Astrocyte of the spinal cord (primary cell): ENCODE results near the gene MITD1.
"Not testable (repeated sequence)": the region's sequence is repeated elsewhere in the genome, so short reads cannot be mapped to it uniquely, and the experiment has no call there.

Experiments used
- DNase-seq: peaks from one replicate; pipeline ENCODE4 v3.0.0; 2011; ENCODE audit warnings: low read depth, low spot score
- H3K4me3 ChIP-seq: 2 replicates; pipeline ENCODE4 v1.5.1; 2011; ENCODE audit warnings: low read depth, mild to moderate bottlenecking, low read length, moderate library complexity
- CTCF ChIP-seq: IDR thresholded peaks from 2 replicates; pipeline ENCODE4 v1.5.1; 2012; ENCODE audit warnings: low read depth, mild to moderate bottlenecking, low read length, inconsistent platforms
- in situ Hi-C: cut with HindIII; loops from 2 replicates; pipeline ENCODE4 v1.10.0; 2017; ENCODE audit warnings: low sequenced_read_pairs

MITD1 gene

GRCh38 chr2:99141110-99142108 is 39.4 kb downstream of the MITD1 start, which contains the start of gene C2orf15:
TSS of gene C2orf15 (plus strand) at chr2:99141707. CDS start at chr2:99150559, 8,852 bp downstream.
- TF ChIP-seq CTCF = no peak
- H3K4me3 ChIP-seq = peak within 1 kb of the TSS; percentile 81
- in situ Hi-C loops = no loop called here
- DNase-seq = peak; percentile 85

GRCh38 chr2:99140860-99141109 is 40.1 kb downstream of the MITD1 start:
- peak overlapping the region; percentile 81 for H3K4me3 ChIP-seq
- TF ChIP-seq CTCF = no peak
- no peak for DNase-seq
- in situ Hi-C loops = no loop called here

- DNase-seq = peak; percentile 32
- H3K4me3 ChIP-seq = peak overlapping the region; percentile 81
- in situ Hi-C loops = no loop called here
- no peak for TF ChIP-seq CTCF
These were observed 40.6 kb downstream of the MITD1 start for GRCh38 chr2:99140056-99140859.

- in situ Hi-C loops = no loop called here
- TF ChIP-seq CTCF = no peak
- no peak overlapping the region for H3K4me3 ChIP-seq
- DNase-seq = no peak
These were observed 41.9 kb downstream of the MITD1 start for GRCh38 chr2:99139003-99139402.

GRCh38 chr2:99135044-99135556 is 45.8 kb downstream of the MITD1 start:
- DNase-seq, in situ Hi-C loops, H3K4me3 ChIP-seq: not testable (repeated sequence)

- TF ChIP-seq CTCF = no peak
- H3K4me3 ChIP-seq = no peak overlapping the region
- in situ Hi-C loops = no loop called here
- DNase-seq = no peak
These were observed 52.9 kb downstream of the MITD1 start for GRCh38 chr2:99127981-99128380.
